Measurements from ENCODE around the gene MRS2. TPM values are rescaled to one million over a fixed set of nuclear protein-coding genes. Genes with fewer than 3 reads are reported as not detected.
A peak's percentile ranks its signal among the peaks of the same experiment; 100 is the strongest.
"Not testable (repeated sequence)": the region's sequence is repeated elsewhere in the genome, so short reads cannot be mapped to it uniquely, and the experiment has no call there.

Gene MRS2
- total RNA-seq, 6 experiments from 2014 or later: 11.1 to 16.4 (median 13.1) TPM

DNA sequence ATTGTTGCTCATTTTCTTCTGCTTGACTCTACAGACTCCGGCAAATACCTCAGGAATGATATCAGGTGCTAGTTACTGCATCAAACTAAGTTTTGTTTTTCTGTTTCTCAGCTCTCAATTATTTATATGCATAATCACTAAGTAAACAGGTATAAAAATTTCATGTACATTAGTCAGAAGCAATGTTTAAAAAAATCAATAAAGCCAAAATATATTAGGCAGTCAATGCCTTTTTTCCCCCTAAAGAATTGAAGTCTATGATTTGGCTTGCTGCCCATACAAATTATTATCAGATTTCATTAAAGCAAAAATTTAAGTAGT, 20.6 kb upstream of the MRS2 start:
- Histone ChIP-seq H3K27me3 (no peaks in the 10 kb centered on the region), H3K4me1 (peaks cover 0 to 9% (median 0%) of the 10 kb centered on the region in 4 donors), H3K9me3 (no peaks in the 10 kb centered on the region), H3K27ac (peak overlapping the region; percentile 17 to 56 (median 43)), H3K4me3 (peak overlapping the region in 2 of 3 donors; percentile 6 to 27), H3K36me3 (no peaks in the 10 kb centered on the region)
- TF ChIP-seq, protein P1, sequence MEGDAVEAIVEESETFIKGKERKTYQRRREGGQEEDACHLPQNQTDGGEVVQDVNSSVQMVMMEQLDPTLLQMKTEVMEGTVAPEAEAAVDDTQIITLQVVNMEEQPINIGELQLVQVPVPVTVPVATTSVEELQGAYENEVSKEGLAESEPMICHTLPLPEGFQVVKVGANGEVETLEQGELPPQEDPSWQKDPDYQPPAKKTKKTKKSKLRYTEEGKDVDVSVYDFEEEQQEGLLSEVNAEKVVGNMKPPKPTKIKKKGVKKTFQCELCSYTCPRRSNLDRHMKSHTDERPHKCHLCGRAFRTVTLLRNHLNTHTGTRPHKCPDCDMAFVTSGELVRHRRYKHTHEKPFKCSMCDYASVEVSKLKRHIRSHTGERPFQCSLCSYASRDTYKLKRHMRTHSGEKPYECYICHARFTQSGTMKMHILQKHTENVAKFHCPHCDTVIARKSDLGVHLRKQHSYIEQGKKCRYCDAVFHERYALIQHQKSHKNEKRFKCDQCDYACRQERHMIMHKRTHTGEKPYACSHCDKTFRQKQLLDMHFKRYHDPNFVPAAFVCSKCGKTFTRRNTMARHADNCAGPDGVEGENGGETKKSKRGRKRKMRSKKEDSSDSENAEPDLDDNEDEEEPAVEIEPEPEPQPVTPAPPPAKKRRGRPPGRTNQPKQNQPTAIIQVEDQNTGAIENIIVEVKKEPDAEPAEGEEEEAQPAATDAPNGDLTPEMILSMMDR (IDR thresholded peaks at IDR 0.05): no peak
- TF ChIP-seq POLR2A (IDR thresholded peaks at IDR 0.05): no peak
- DNase-seq (no peak), ATAC-seq (peak in 1 of 4 donors; percentile 13)
- 73% methylated on average over 1 of the region's 1 CpG for WGBS (ENCODE audit: insufficient coverage, low coverage, low lambda C conversion rate, missing lambda C conversion rate)
- intact Hi-C loops (cut with DNase I): no loop called here

- H3K27me3 ChIP-seq; intact Hi-C loops (cut with DNase I); H3K36me3 ChIP-seq; H3K9me3 ChIP-seq; DNase-seq: not testable (repeated sequence)
- WGBS (ENCODE audit: insufficient coverage, low coverage, low lambda C conversion rate, missing lambda C conversion rate): 64% methylated on average over 8 of the region's 9 CpGs
- ATAC-seq: peak in 3 of 4 donors; percentile 45 to 80 (median 65)
- H3K4me3 ChIP-seq: peak overlapping the region in 2 of 3 donors; percentile 27
- H3K4me1 ChIP-seq: peaks cover 0 to 11% (median 0%) of the 10 kb centered on the region in 4 donors
- H3K27ac ChIP-seq: peak overlapping the region in 2 of 3 donors; percentile 43 to 56
Observed at GRCh38 chr6:24382891-24383494, 19.7 kb upstream of the MRS2 start.

- H3K4me1 ChIP-seq: peaks cover 0 to 18% (median 0%) of the 10 kb centered on the region in 4 donors
- DNase-seq; H3K27me3 ChIP-seq; H3K4me3 ChIP-seq; intact Hi-C loops (cut with DNase I); ATAC-seq; H3K9me3 ChIP-seq; H3K36me3 ChIP-seq; H3K27ac ChIP-seq: not testable (repeated sequence)
- WGBS (ENCODE audit: insufficient coverage, low coverage, low lambda C conversion rate, missing lambda C conversion rate): 90% methylated on average over 5 of the region's 5 CpGs
Observed at GRCh38 chr6:24384369-24385130, 18.2 kb upstream of the MRS2 start.

DNA sequence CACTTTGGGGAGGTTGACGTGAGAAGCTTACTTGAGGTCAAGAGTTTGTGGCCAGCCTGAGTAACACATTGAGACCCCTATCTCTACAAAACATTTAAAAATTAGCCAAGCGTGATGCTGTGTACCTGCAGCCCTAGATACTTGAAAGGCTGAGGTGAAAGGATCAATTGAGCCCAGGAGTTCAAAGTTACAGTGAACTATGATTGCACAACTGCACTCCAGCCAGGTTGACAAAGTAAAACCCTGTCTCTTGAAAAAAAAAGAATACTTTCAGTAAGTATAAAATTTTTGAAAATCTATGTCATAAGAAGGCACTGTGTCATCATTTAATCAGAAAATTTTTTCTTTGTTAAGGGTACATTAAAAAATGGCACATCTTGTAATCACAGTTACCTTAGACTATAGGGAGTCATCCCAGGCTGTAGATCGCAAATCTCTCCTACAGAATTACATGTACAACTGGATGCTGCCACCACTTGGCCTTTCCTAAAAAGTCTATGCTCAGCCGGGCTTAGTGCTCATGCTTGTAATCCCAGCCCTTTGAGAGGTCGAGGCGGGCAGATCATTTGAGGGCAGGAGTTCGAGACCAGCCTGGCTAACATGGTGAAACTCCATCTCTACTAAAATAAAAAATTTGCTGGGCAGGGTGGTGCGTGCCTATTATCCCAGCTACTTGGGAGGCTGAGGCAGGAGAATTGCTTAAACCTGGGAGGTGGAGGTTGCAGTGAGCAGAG, 17.0 kb upstream of the MRS2 start:
- intact Hi-C loops (cut with DNase I): no loop called here
- no peak for TF ChIP-seq POLR2A (IDR thresholded peaks at IDR 0.05)
- TF ChIP-seq, protein P1 (IDR thresholded peaks at IDR 0.05): no peak
- DNase-seq: peak in 1 of 3 donors; percentile 48
- WGBS (ENCODE audit: insufficient coverage, low coverage, low lambda C conversion rate, missing lambda C conversion rate): 31% methylated on average over 7 of the region's 8 CpGs
- ATAC-seq: peak; percentile 64 to 81 (median 78)
- H3K9me3 ChIP-seq: no peaks in the 10 kb centered on the region
- peaks cover 0 to 18% (median 0%) of the 10 kb centered on the region in 4 donors for H3K4me1 ChIP-seq
- peak overlapping the region in 1 of 3 donors; percentile 45 for H3K27ac ChIP-seq
- no peak overlapping the region for H3K4me3 ChIP-seq
- H3K27me3 ChIP-seq: no peaks in the 10 kb centered on the region
- H3K36me3 ChIP-seq: no peaks in the 10 kb centered on the region

DNA sequence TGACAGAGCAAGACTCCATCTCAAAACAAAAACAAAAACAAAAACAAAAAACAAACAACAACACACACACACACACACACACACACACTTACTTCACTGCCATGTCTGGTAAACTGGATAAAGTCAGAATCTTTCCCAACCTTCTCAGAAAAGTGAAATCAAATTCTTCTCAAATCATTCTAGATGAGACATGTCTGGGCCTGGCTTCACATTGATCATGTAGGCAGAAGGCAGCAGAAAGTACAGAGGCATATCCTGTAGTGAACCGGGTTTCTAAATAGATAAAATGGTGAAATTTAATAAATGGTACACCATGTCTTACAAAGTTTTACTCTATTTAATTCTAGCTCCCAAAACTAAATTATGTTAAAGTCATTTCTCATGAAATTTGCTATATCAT, 14.9 kb upstream of the MRS2 start:
- Histone ChIP-seq H3K27ac (no peak overlapping the region), H3K4me1 (peaks cover 0 to 18% (median 0%) of the 10 kb centered on the region in 4 donors), H3K9me3 (no peaks in the 10 kb centered on the region), H3K4me3 (no peak overlapping the region), H3K27me3 (no peaks in the 10 kb centered on the region), H3K36me3 (no peaks in the 10 kb centered on the region)
- DNase-seq: no peak
- WGBS (ENCODE audit: insufficient coverage, low coverage, low lambda C conversion rate, missing lambda C conversion rate): 61% methylated on average over 1 of the region's 1 CpG
- no peak for ATAC-seq
- intact Hi-C loops (cut with DNase I): no loop called here
- no peak for TF ChIP-seq POLR2A (IDR thresholded peaks at IDR 0.05)
- TF ChIP-seq, protein P1 (IDR thresholded peaks at IDR 0.05): no peak

Measured in right lobe of liver (tissue), 6 donors.